Adrenal gland (tissue), 12 donors: Measurements from ENCODE around the gene B4GALT7. TPM values are rescaled to one million over a fixed set of nuclear protein-coding genes. Genes with fewer than 3 reads are reported as not detected.

Source experiments
- DNase-seq, 7 donors: peaks; one replicate each; pipeline ENCODE4 v3.0.0-alpha.2; 2019 to 2020
- H3K27ac ChIP-seq, 5 donors: fragments of 200-600 bp; sonication (generic) in 4 of 5; 1 replicate in 3 of 5; 2 replicates in 2 of 5; pipeline versions ENCODE4 v1.5.1 to v1.8.0; 2016 to 2020; ENCODE audit warnings: mild to moderate bottlenecking in 1 of 5
- H3K27me3 ChIP-seq: fragments of 200-600 bp; 2 replicates; pipeline ENCODE4 v1.8.0; 2021
- H3K36me3 ChIP-seq, 2 donors: fragments of 200-600 bp; replicated peaks in 1 of 2; 1 replicate in 1 of 2; 2 replicates in 1 of 2; pipeline versions ENCODE4 v1.5.1 to v1.8.0; 2018 to 2022
- H3K4me1 ChIP-seq, 2 donors: fragments of 200-600 bp; replicated peaks in 1 of 2; 1 replicate in 1 of 2; 2 replicates in 1 of 2; pipeline versions ENCODE4 v1.5.1 to v1.8.0; 2018 to 2021
- H3K4me3 ChIP-seq, 4 donors: fragments of 200-600 bp; sonication (generic) in 3 of 4; one replicate each; pipeline ENCODE4 v1.5.1; 2016 to 2018
- H3K9me3 ChIP-seq, 3 donors: fragments of 200-600 bp; sonication (generic) in 1 of 3; replicated peaks in 1 of 3; 1 replicate in 2 of 3; 2 replicates in 1 of 3; pipeline versions ENCODE4 v1.5.1 to v1.8.0; 2016 to 2021
- CTCF ChIP-seq, 6 experiments: fragments of 450-650 bp in 4 of 6; fragments of 200-600 bp in 2 of 6; sonication (generic) in 1 of 6; IDR thresholded peaks; 1 replicate in 5 of 6; 2 replicates in 1 of 6; pipeline versions ENCODE4 v1.5.1 to v1.8.0; 2016 to 2021; ENCODE audit warnings: antibody characterized with exemption in 6 of 6, mild to moderate bottlenecking in 2 of 6, moderate library complexity in 1 of 6
- POLR2A ChIP-seq, 2 donors: fragments of 450-650 bp; IDR thresholded peaks; one replicate each; pipeline ENCODE4 v1.6.1; 2017; ENCODE audit warnings: antibody characterized with exemption in 2 of 2, mild to moderate bottlenecking in 2 of 2, moderate library complexity in 1 of 2
- WGBS, 4 donors: extraction: QIAGEN DNeasy Blood & Tissue Kit in 2 of 4; methylation state at CpG; one replicate each; pipeline versions ENCODE4 v1.1.5 to v1.1.7; 2013 to 2017; 5-methylcytosine and 5-hydroxymethylcytosine counted together
- intact Hi-C, 2 donors: fragments of 100-400 bp; cut with DNase I; formaldehyde crosslinking; loops; one replicate each; pipeline versions ENCODE4 v1.14.1 to v1.15.0; 2022 to 2023
- polyA plus RNA-seq, 3 donors: library from polyadenylated mRNA; stranded (reverse); fragments of 200-250 nt in 2 of 3; fragments of 350-450 nt in 1 of 3; fragmentation: Illumina TruSeq in 1 of 3; extraction: RNeasy Lipid Tissue Mini Kit (QIAGEN cat#74804) in 1 of 3; gene quantifications; one replicate each; pipeline ENCODE4 v1.2.3, GENCODE V29; 2013 to 2014
- total RNA-seq, 9 donors: library from RNA; depleted of rRNA in 4 of 9; stranded (reverse); fragments of >200 nt in 4 of 9; fragments of 120-200 nt in 1 of 9; fragmentation: NEBNext Ultra II Directional in 1 of 9; extraction: Animal tissue kit (Norgen Biotek cat#: 25700) in 1 of 9; gene quantifications; one replicate each; pipeline versions ENCODE4 v1.1.0 to v1.2.4, GENCODE V29; 2013 to 2023
- donor health status: healthy with polysubstance abuse.
- donor health status: Bipolar disorder and iron deficiency.
- donor health status: DM: yes; HTN: yes; CAD: no.
- donor health status: DM: no; HTN: no; CAD: no.
- donor health status: DM: no; HTN: no; CAD: no.
- donor health status: DM: yes; HTN: yes; CAD: no.

B4GALT7 gene
- total and polyA plus RNA-seq, 12 donors: 22.7 to 131 (median 43.8) TPM

- Histone ChIP-seq H3K36me3 (peaks cover 0 to 22% of the 10 kb centered on the region in 2 donors), H3K27me3 (no peaks in the 10 kb centered on the region), H3K9me3 (no peaks in the 10 kb centered on the region), H3K4me1 (peaks cover 5 to 16% of the 10 kb centered on the region in 2 donors), H3K27ac (no peak overlapping the region), H3K4me3 (no peak overlapping the region)
- intact Hi-C loops: no loop called here
- no peak for DNase-seq
- TF ChIP-seq CTCF (IDR thresholded peaks at IDR 0.05): no peak
- TF ChIP-seq POLR2A (IDR thresholded peaks at IDR 0.05): no peak
- 68 to 83% (median 77%) methylated on average over 1 of the region's 1 CpG for WGBS, 4 donors
These were observed 9.5 kb upstream of the B4GALT7 start for GRCh38 chr5:177590406-177590805.

- intact Hi-C loops: no loop called here
- 10 to 12% (median 11%) methylated on average over 8 of the region's 8 CpGs for WGBS, 4 donors
- Histone ChIP-seq H3K27me3 (no peaks in the 10 kb centered on the region), H3K4me1 (peaks cover 5 to 16% of the 10 kb centered on the region in 2 donors), H3K27ac (peak overlapping the region in 1 of 5 donors; percentile 86), H3K4me3 (peak overlapping the region in 3 of 4 donors; percentile 48 to 85 (median 78)), H3K9me3 (no peaks in the 10 kb centered on the region), H3K36me3 (peaks cover 0 to 34% of the 10 kb centered on the region in 2 donors)
- TF ChIP-seq CTCF (IDR thresholded peaks at IDR 0.05): no peak
- DNase-seq: no peak
These were observed 8.3 kb upstream of the B4GALT7 start for GRCh38 chr5:177591690-177592009.

GRCh38 chr5:177592010-177592834 lies 7.7 kb upstream of the B4GALT7 start, which contains the start of gene TMED9:
TSS of gene TMED9 (plus strand) at chr5:177592203. CDS start at chr5:177592215, 12 bp downstream.
- Histone ChIP-seq H3K27ac (peak within 1 kb of the TSS in 4 of 5 donors; percentile 45 to 86 (median 72)), H3K4me3 (peak within 1 kb of the TSS; percentile 48 to 85 (median 78)), H3K27me3 (no peaks in the 10 kb centered on the region), H3K4me1 (peaks cover 5 to 16% of the 10 kb centered on the region in 2 donors), H3K9me3 (no peaks in the 10 kb centered on the region), H3K36me3 (peaks cover 0 to 36% of the 10 kb centered on the region in 2 donors)
- intact Hi-C loops: no loop called here
- peak in 3 of 6 experiments; percentile 16 to 40 (median 25) for TF ChIP-seq CTCF (IDR thresholded peaks at IDR 0.05)
- peak; percentile 85 to 86 for TF ChIP-seq POLR2A (IDR thresholded peaks at IDR 0.05)
- WGBS, 4 donors: 0 to 1% (median 0%) methylated on average over 18 to 71 of the region's 71 CpGs
- DNase-seq: peak; percentile 77 to 88 (median 82)

GRCh38 chr5:177592905-177593304 lies 7.0 kb upstream of the B4GALT7 start:
- H3K9me3 ChIP-seq: no peaks in the 10 kb centered on the region
- TF ChIP-seq POLR2A (IDR thresholded peaks at IDR 0.05): no peak
- intact Hi-C loops: no loop called here
- peak overlapping the region in 1 of 5 donors; percentile 86 for H3K27ac ChIP-seq
- peaks cover 0 to 36% of the 10 kb centered on the region in 2 donors for H3K36me3 ChIP-seq
- no peak for DNase-seq
- peak overlapping the region in 2 of 4 donors; percentile 78 to 85 for H3K4me3 ChIP-seq
- 74 to 85% (median 79%) methylated on average over 13 of the region's 13 CpGs for WGBS, 4 donors
- peaks cover 5 to 16% of the 10 kb centered on the region in 2 donors for H3K4me1 ChIP-seq
- no peaks in the 10 kb centered on the region for H3K27me3 ChIP-seq
